HG02938 (cell line): ENCODE measurements around the gene DPP6.

Experiments
- ATAC-seq: cut with Tn5 transposase; IDR thresholded peaks from one replicate; pipeline ENCODE4 v1.9.1; 2021; ENCODE audit warnings: mild to moderate bottlenecking, moderate library complexity; ENCODE audit not compliant: unreplicated experiment

DPP6 gene

DNA sequence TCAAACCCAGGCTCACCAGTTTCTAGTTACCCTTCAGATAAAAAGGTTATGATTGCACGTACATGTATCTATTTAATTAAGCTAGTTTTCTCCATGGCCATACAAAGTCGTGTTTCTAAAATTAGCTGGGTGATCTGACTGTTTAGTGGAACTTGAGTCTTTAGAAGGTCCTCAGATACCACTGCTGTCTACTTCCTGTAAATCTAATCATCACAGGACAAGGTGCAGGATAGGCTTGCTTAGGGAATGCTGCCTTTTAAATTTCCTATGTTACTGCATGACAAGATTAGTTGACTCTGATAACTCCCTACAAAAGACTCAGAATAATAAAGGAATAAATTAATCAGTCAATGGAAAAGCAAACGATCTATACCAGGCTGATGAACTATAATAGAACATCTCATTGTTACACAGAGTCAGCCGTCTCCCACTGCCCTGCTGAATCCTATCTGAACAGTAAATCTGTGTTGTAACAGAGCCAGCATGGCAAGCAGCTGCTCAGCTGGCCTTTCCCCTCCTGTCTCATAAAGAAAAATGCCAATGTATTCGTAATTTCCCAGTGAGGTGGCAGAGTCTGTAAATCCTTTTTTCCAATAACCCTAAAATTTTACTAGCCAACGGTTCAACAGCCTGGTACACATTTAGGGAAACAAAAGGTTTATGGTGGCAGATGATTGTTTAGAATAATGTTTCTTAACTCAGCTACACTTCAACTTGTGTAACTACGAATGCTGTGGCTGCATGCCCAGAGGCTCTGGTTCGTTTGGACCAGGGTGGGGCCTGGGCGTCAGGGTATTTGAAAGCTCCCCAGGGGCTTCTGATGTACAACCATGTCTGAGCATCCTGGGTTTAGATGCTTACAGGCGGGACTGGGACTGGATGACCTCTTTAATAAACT is 632.7 kb downstream of the DPP6 start:
- ATAC-seq, result no peak

- ATAC-seq, result no peak
Measured at GRCh38 chr7:154685564-154685901, 633.3 kb downstream of the DPP6 start.

DNA sequence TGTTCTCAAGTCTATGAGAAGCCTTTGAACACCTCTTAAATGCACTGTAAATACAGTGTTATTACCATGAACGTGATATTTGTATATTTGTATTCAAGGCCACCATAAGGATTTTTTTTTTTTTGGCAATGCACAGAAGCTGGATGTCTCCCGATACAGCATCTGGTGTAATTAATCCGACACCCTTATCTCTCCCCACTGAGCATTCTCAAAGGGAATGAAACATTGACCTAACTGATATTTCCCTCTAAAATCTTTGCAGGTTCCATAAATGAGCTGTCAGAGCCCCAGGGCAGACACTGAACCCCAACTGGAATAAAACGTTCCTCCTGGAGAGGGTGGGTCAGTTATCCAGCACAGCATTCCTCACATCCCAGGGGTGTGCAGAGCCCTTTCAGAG is 634.1 kb downstream of the DPP6 start:
- ATAC-seq, result no peak

DNA sequence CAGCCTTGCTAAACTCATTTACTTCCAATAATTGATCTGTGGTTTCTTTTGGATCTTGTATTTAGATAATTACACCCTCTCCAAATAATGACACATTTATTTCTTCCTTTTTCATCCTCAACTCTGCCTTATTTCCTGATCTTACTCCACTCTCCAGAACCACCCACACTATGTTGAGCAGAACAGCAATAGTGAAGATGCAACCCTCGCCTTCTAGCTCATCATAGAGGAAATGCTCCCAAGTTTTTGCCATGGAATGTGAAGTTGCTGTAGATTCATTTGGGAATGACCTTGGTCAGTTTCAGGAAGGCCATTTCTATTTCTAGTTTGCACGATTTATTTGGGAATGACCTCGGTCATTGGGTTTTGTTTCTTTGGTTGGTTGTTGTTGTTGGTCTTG is 636.8 kb downstream of the DPP6 start:
- ATAC-seq, result no peak

DNA sequence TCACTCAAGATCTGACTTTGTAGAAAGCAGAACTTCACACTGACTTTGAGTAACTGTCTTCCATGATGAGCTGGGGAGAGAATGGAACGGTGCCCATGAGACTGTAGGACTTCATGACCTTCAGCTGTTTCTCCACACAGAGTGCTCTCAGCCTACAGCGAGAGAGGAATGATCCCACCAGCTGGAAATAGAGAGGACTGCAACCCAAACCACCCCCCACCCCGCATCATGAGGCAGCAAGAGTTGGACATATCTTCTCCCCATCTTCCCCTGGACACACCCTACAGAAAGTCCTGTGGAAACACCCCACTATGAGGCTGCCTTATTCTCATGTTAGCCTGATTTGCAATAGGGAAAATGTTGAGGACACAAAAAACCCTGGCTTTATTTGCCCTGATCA is 638.2 kb downstream of the DPP6 start:
- no peak for ATAC-seq

DNA sequence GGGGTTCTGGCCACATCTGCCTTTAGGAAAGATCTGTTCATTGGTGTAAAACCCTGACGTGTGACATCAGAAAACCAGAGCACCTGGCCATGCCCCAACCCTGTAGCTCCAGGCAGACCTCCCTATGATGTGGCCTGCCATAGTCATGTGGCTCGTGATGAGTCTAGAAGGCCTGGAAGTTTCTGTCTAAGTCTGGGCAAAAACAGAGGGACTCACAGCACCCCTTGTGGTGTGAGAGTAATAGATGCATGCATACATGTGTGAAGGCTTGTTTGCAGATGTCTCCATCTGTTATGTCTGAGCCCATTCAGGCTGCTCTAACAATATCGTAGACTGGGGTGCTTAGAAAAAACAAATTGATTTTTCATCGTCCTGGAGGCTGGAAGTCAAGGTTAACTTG is 641.5 kb downstream of the DPP6 start:
- ATAC-seq, result no peak

- ATAC-seq, result no peak
Measured at GRCh38 chr7:154695836-154696235, 643.6 kb downstream of the DPP6 start.

GRCh38 chr7:154696556-154696955 is 644.4 kb downstream of the DPP6 start:
- no peak for ATAC-seq

- ATAC-seq, result no peak
Measured at GRCh38 chr7:154698726-154699291, 646.6 kb downstream of the DPP6 start.

DNA sequence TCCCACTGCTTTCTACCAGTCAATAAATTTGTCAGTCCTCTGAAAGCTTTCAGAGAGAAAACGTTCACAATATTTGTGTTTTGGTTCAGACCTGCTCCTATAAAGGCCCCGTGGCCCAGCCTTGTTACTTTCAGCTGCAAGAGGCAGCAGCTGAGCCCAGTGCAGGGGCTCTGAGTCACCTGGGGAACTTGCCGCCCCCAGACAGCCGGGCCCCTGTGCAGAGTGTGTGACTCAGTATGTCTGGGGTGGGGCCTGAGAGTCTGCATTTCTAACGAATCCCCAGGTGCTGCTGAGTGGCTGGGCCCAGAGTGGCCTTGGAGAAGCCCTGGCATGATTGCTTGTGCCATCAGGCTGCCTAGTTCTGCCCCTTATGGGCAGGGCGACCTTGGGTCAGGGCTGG is 647.2 kb downstream of the DPP6 start:
- no peak for ATAC-seq

DNA sequence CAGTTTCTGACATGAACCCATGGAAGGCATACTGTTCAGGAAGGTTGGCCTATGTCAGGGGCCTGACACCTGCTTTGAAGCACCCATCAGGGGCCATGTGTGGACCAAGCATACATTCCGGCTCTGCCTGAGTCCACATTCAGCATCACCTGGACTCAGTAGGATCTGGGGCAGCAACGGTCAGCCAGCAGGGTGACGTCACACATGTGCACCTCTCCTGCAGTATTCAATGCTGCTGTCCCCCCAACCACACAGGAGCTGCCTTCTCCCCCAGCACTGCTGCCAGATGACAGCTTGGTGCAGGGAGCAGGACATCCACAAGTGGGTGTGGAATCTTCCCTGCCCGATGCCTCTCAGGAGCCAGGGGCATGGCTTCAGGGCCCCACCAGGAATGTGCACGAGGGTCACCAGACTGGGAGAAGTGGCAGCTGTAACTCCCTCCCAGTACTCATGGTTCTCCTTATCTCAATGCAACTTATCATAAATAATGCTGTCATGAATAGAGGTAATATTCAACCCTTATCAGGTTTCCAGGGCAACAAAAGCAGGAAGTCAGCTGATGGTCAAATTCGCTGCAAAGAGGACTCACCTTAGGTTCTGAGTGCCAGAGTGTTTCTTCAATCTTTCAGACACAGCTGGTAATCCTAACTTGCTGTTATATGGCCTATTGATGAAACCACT is 657.8 kb downstream of the DPP6 start:
- no peak for ATAC-seq

- no peak for ATAC-seq
Measured at GRCh38 chr7:154720016-154720415, 667.8 kb downstream of the DPP6 start.

DNA sequence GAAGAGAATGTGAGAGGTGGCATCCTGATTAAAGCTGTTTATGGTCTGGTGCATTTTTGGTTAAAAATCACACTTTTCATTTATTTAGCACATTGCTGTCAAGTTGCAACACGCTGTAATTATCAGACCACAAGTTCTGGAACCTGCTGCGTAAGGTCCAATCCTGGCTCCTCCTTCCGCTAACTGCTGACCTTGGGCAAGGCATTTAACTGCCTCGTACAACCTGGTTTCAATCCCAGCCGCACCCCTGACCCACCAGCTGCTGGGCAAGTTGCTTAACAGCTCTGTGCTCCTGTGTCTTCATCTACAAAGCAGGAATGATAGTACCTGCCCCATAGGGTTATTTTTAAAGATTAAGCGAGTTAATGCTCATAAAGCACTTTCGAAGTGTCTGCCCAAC is 668.9 kb downstream of the DPP6 start:
- ATAC-seq, result no peak

GRCh38 chr7:154726368-154726767 is 674.2 kb downstream of the DPP6 start:
- no peak for ATAC-seq

- no peak for ATAC-seq
Measured at GRCh38 chr7:154729056-154729455, 676.9 kb downstream of the DPP6 start.

DNA sequence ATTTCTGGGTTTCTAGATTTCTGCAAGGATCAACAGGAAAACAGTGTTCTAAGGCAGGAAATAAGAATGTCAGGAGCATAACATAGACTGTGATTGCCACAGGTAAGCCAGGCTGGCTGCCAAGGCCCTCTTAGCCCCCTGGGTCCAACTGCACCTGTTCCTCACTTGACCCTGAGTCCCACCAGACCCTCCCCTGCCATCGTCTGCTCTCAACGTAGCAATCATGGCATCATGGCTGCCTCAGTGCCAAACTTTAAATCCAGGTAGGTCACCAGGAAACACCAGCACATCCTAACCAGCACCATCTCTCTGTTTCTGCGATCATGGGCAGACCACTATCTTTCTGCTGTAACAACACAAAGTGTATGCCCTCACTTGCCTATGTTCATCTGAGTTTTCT is 683.6 kb downstream of the DPP6 start:
- no peak for ATAC-seq

DNA sequence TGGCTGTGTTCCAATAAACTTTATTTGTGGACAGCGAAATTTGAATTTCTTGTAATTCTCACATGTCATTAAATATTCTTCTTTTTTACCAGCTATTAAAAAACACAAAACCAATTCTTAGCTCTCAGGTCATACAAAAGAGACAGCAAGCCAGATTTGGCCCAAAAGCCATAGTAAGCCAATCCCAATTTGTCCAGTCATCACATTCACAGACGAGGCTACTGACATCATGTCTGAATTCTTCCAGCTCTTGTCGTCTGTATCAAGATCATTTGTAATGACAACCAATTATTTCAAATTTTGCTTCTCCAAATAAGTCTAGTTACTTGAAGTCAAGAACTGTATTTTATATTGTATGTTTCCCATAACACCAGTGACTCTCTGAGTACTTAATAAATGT is 684.2 kb downstream of the DPP6 start:
- ATAC-seq, result no peak

DNA sequence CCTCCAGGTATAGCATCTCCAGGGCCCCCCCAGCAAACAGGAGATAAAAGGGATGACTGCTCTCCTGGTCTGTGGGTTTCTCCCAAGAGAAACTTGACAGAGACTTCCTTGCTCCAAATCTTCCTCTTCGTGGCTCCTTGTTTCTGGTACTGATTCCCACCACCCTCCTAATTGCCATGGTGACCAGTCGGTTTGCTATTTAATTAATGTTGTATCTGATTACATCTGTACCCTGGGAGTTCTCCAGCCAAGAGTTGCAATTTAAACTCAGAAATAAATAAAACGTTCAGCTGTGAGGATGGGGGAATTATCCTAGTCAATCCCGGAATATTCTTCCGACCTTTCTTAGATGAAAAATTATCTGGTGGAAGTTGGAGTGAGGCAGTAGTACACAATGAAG is 686.0 kb downstream of the DPP6 start:
- no peak for ATAC-seq

DNA sequence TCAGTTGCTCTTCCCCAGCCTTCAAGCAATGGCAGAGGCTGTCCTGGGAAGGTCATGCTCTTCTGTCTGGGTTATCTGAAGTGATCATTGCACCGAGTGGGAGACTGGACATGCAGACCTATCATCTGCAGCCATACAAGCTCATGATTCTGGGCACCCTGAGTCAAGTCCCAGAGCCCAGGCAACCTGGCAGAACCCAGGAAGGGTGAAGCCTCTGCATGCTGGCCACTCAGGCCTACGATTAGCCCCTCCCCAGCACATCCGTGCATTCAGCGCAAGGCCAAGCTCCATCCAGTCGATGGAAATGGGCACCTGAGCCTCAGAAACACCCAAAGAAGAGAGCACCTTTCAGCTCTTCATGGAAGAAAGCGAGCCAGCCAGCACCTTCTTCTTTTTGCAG is 688.9 kb downstream of the DPP6 start:
- ATAC-seq, result no peak

GRCh38 chr7:154743206-154743605 is 691.0 kb downstream of the DPP6 start:
- no peak for ATAC-seq

DNA sequence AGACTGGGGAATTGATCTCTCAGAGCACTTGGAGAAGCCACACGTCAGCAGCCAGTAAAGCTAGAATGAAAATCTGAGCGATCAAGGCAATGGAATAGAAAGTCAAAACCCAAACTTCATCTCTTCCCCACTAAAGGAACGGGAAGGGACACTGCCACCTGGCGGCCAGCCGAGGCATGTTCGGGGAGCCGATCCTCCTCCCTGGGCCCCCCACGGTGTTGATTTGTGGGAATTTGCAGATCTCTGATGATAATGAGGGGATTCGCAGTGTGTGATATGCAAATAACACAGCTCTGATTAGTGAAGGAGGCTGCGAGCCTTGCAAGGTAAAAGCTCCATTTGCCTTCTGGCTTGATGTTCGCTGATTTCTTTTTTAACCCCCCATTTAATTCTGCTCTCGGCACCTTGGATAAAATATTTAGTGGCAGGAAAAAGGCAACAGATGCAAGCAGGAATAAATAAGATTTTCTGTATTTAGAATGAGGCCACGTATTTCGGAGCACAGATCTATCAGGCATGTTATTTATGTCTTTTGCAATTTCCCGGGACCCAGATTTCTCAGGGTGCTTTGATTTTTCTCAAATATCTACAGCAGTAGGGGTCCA is 692.2 kb downstream of the DPP6 start:
- ATAC-seq, result no peak

DNA sequence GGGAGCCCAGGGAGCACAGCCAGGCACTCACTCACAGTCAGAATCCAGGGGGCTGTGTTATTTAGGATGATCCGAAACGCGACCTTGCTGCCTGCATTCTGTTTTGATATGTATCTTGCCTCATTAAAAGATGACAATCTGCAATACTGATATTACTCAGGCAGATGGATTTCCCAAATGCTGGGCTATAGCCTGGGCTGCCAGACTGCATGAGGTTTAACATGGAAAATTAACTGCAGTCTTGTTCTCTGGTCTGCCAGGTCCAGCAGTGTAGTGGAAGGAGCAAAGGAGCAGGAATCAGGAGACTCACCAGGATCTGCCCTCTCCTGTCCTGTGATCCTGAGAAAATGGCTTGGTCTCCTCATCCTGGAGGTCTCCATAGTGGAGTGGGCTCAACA is 692.7 kb downstream of the DPP6 start:
- ATAC-seq, result no peak
